Nephron (organoid): ENCODE data around the gene HMGCS2.
A peak's percentile ranks its signal among the peaks of the same experiment; 100 is the strongest.

ENCODE experiments used
- H3K27ac Mint-ChIP-seq, 3 experiments: 2 replicates each; pipeline ENCODE4 v1.8.0; 2020; ENCODE audit warnings: mixed read lengths in 3 of 3, mild to moderate bottlenecking in 2 of 3, moderate library complexity in 1 of 3
- H3K27me3 Mint-ChIP-seq: 2 replicates; pipeline ENCODE4 v1.8.0; 2021; ENCODE audit warnings: low read depth, mild to moderate bottlenecking, moderate library complexity, mixed read lengths
- H3K36me3 Mint-ChIP-seq: 2 replicates; pipeline ENCODE4 v1.8.0; 2020; ENCODE audit warnings: low read depth, mixed read lengths
- H3K4me1 Mint-ChIP-seq: 2 replicates; pipeline ENCODE4 v1.8.0; 2020; ENCODE audit warnings: mixed read lengths
- H3K4me3 Mint-ChIP-seq, 3 experiments: 2 replicates each; pipeline ENCODE4 v1.8.0; 2020; ENCODE audit warnings: mild to moderate bottlenecking in 3 of 3, mixed read lengths in 3 of 3, moderate library complexity in 2 of 3
- H3K9me3 Mint-ChIP-seq: 2 replicates; pipeline ENCODE4 v1.8.0; 2020; ENCODE audit warnings: mixed read lengths
- CTCF ChIP-seq, 3 experiments: fragments of 200-600 bp; sonication (generic); IDR thresholded peaks; one replicate each; pipeline ENCODE4 v1.5.0; 2021; ENCODE audit warnings: antibody characterized with exemption in 3 of 3; ENCODE audit not compliant: unreplicated experiment in 3 of 3

Gene HMGCS2

GRCh38 chr1:119742202-119742601 is 26.5 kb downstream of the HMGCS2 start:
- no peak overlapping the region for H3K4me3 Mint-ChIP-seq
- H3K9me3 Mint-ChIP-seq, result no peaks in the 10 kb centered on the region
- peaks cover 73% of the 10 kb centered on the region for H3K4me1 Mint-ChIP-seq
- H3K27ac Mint-ChIP-seq, result peak overlapping the region; percentile 77 to 85 (median 84)
- no peaks in the 10 kb centered on the region for H3K27me3 Mint-ChIP-seq
- peaks cover 37% of the 10 kb centered on the region for H3K36me3 Mint-ChIP-seq
- TF ChIP-seq CTCF (IDR thresholded peaks at IDR 0.05; ENCODE audit: unreplicated experiment in 3 of 3), result no peak

GRCh38 chr1:119740896-119741780 is 27.6 kb downstream of the HMGCS2 start:
- peaks cover 72% of the 10 kb centered on the region for H3K4me1 Mint-ChIP-seq
- no peak for TF ChIP-seq CTCF (IDR thresholded peaks at IDR 0.05; ENCODE audit: unreplicated experiment in 3 of 3)
- H3K36me3 Mint-ChIP-seq, result peaks cover 48% of the 10 kb centered on the region
- no peak overlapping the region for H3K4me3 Mint-ChIP-seq
- peak overlapping the region; percentile 84 to 88 (median 85) for H3K27ac Mint-ChIP-seq
- no peaks in the 10 kb centered on the region for H3K9me3 Mint-ChIP-seq
- H3K27me3 Mint-ChIP-seq, result no peaks in the 10 kb centered on the region

- peak overlapping the region; percentile 81 to 93 (median 88) for H3K27ac Mint-ChIP-seq
- peaks cover 70% of the 10 kb centered on the region for H3K4me1 Mint-ChIP-seq
Observed at GRCh38 chr1:119740261-119740660, 28.4 kb downstream of the HMGCS2 start.

GRCh38 chr1:119739150-119739549 is 29.6 kb downstream of the HMGCS2 start:
- Mint-ChIP-seq H3K27me3 (no peaks in the 10 kb centered on the region), H3K36me3 (peaks cover 65% of the 10 kb centered on the region), H3K27ac (peak overlapping the region; percentile 81 to 96 (median 93)), H3K9me3 (no peaks in the 10 kb centered on the region), H3K4me3 (peak overlapping the region in 2 of 3 experiments; percentile 28 to 45), H3K4me1 (peaks cover 70% of the 10 kb centered on the region)
- TF ChIP-seq CTCF (IDR thresholded peaks at IDR 0.05; ENCODE audit: unreplicated experiment in 3 of 3), result no peak

More at GRCh38 chr1:119740261-119740660, 28.4 kb downstream of the HMGCS2 start:
- peaks cover 57% of the 10 kb centered on the region for H3K36me3 Mint-ChIP-seq
- no peaks in the 10 kb centered on the region for H3K9me3 Mint-ChIP-seq
- TF ChIP-seq CTCF (IDR thresholded peaks at IDR 0.05; ENCODE audit: unreplicated experiment in 3 of 3), result no peak
- H3K4me3 Mint-ChIP-seq, result no peak overlapping the region
- no peaks in the 10 kb centered on the region for H3K27me3 Mint-ChIP-seq

- H3K36me3 Mint-ChIP-seq, result peaks cover 67% of the 10 kb centered on the region
Observed at GRCh38 chr1:119738100-119738720, 30.5 kb downstream of the HMGCS2 start.

More at GRCh38 chr1:119738100-119738720, 30.5 kb downstream of the HMGCS2 start:
- Mint-ChIP-seq H3K27ac (peak overlapping the region; percentile 77 to 96 (median 81)), H3K27me3 (no peaks in the 10 kb centered on the region), H3K4me3 (no peak overlapping the region), H3K4me1 (peaks cover 64% of the 10 kb centered on the region), H3K9me3 (no peaks in the 10 kb centered on the region)
- no peak for TF ChIP-seq CTCF (IDR thresholded peaks at IDR 0.05; ENCODE audit: unreplicated experiment in 3 of 3)
